H1 (cell line): ENCODE data around the gene BTBD8. TPM values are rescaled to one million over a fixed set of nuclear protein-coding genes. Genes with fewer than 3 reads are reported as not detected.

Source experiments
- HDAC2 ChIP-seq, 2 experiments: fragments of 300-600 bp in 1 of 2; sonication (generic) in 1 of 2; IDR thresholded peaks; 2 replicates each; pipeline ENCODE4 v1.6.1; 2011 to 2012; ENCODE audit warnings: low read depth in 2 of 2, low read length in 2 of 2, mild to moderate bottlenecking in 2 of 2, moderate library complexity in 2 of 2, borderline replicate concordance in 1 of 2, inconsistent platforms in 1 of 2
- POLR2AphosphoS5 ChIP-seq: IDR thresholded peaks from 2 replicates; pipeline ENCODE4 v1.6.1; 2011; ENCODE audit warnings: low read depth, low read length
- RNF2 ChIP-seq: fragments of 200-900, 300-1000 bp; sonication (generic); IDR thresholded peaks from 2 replicates; pipeline ENCODE4 v1.7.1; 2016; ENCODE audit warnings: borderline replicate concordance, low read depth, mild to moderate bottlenecking, antibody characterized with exemption, low read length; ENCODE audit not compliant: poor library complexity, severe bottlenecking; ENCODE audit errors: missing control alignments
- SP2 ChIP-seq: IDR thresholded peaks from 2 replicates; pipeline ENCODE4 v1.6.1; 2012; ENCODE audit warnings: mild to moderate bottlenecking, low read length, inconsistent platforms
- ZNF274 ChIP-seq: IDR thresholded peaks from 2 replicates; pipeline ENCODE4 v1.7.0; 2012; ENCODE audit warnings: low read length, borderline replicate concordance; ENCODE audit errors: extremely low read depth
- polyA plus RNA-seq, 7 experiments: library from polyadenylated mRNA; depleted of rRNA in 3 of 7; stranded (reverse) in 5 of 7; unstranded in 2 of 7; fragments of >200 nt in 5 of 7; fragments of 200-250 nt in 2 of 7; gene quantifications; 1 replicate in 5 of 7; 2 replicates in 1 of 7; 4 replicates in 1 of 7; pipeline versions ENCODE4 v1.2.1 to v1.2.3, GENCODE V29; 2011 to 2013; ENCODE audit warnings: missing spikeins in 2 of 7, mixed read lengths in 2 of 7
- total RNA-seq: library from RNA; stranded (reverse); fragmentation: NEBNext Ultra II Directional; extraction: Animal tissue kit (Norgen Biotek cat#: 25700); gene quantifications from 2 replicates; pipeline ENCODE4 v1.2.1, GENCODE V29; 2021
- TF ChIP-seq, protein P1 (sequence below): IDR thresholded peaks from 2 replicates; pipeline ENCODE4 v1.6.1; 2012; ENCODE audit warnings: inconsistent platforms

The BTBD8 gene
- total and polyA plus RNA-seq, 2 of the 8 experiments (the other 6 are each of a cell fraction or from before 2014, with no cell fraction given) = 0.44 to 2.5 TPM

DNA sequence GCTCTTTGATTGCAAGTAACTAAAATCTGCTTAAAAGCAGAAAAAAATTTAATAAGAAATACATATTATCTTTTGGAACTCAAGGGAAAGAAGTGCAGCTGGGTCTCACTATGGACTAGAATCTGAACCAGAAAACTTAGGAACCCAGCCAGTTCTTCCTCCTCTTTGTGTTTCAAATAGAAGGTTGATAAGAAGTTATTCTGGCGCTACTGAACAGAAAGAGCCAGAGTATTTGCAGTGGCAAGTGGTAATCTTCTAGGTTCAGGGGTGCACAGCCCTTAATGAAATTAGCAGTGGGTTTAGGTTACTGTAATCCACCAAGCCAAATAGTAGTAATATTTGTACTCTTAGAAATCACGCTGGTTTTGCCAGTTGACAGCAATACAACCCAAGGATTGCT, 28.5 kb downstream of the BTBD8 start (continued):
- TF ChIP-seq HDAC2 (IDR thresholded peaks at IDR 0.05; ENCODE audit: borderline replicate concordance in 1 of 2, low read depth in 2 of 2, low read length in 2 of 2) (no peak), SP2 (no peak), ZNF274 (no peak), POLR2AphosphoS5 (no peak), RNF2 (no peak)
- TF ChIP-seq, protein P1, sequence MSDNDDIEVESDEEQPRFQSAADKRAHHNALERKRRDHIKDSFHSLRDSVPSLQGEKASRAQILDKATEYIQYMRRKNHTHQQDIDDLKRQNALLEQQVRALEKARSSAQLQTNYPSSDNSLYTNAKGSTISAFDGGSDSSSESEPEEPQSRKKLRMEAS = no peak
- TF ChIP-seq, all 59 proteins: peak for 0
